GM18867 (cell line): Measurements from ENCODE around the gene FAM78B.

Experiments
- ATAC-seq: cut with Tn5 transposase; IDR thresholded peaks from one replicate; pipeline ENCODE4 v1.9.1; 2021; ENCODE audit warnings: mild to moderate bottlenecking, moderate library complexity; ENCODE audit not compliant: unreplicated experiment

The FAM78B gene

GRCh38 chr1:166165661-166166328, 1.0 kb downstream of the FAM78B start:
- ATAC-seq: peak; percentile 5

GRCh38 chr1:166164995-166165660, 1.7 kb downstream of the FAM78B start:
- ATAC-seq: peak; percentile 36

GRCh38 chr1:166164646-166164994, 2.2 kb downstream of the FAM78B start:
- no peak for ATAC-seq

GRCh38 chr1:166159656-166160055, 7.1 kb downstream of the FAM78B start:
- ATAC-seq: no peak

- ATAC-seq: no peak
These were observed 10.1 kb downstream of the FAM78B start for GRCh38 chr1:166156674-166157073.

- no peak for ATAC-seq
These were observed 11.7 kb downstream of the FAM78B start for GRCh38 chr1:166155108-166155507.

- no peak for ATAC-seq
These were observed 13.1 kb downstream of the FAM78B start for GRCh38 chr1:166153525-166154314.

GRCh38 chr1:166152978-166153377, 13.8 kb downstream of the FAM78B start:
- no peak for ATAC-seq

- ATAC-seq: no peak
These were observed 15.0 kb downstream of the FAM78B start for GRCh38 chr1:166151804-166152203.

- no peak for ATAC-seq
These were observed 21.3 kb downstream of the FAM78B start for GRCh38 chr1:166145499-166145898.

- no peak for ATAC-seq
These were observed 24.8 kb downstream of the FAM78B start for GRCh38 chr1:166141969-166142368.

GRCh38 chr1:166140251-166140650, 26.6 kb downstream of the FAM78B start:
- no peak for ATAC-seq

GRCh38 chr1:166139735-166140134, 27.1 kb downstream of the FAM78B start:
- ATAC-seq: no peak

- no peak for ATAC-seq
These were observed 30.0 kb downstream of the FAM78B start for GRCh38 chr1:166136699-166137401.

GRCh38 chr1:166136222-166136621, 30.6 kb downstream of the FAM78B start:
- no peak for ATAC-seq

GRCh38 chr1:166133857-166134256, 32.9 kb downstream of the FAM78B start:
- no peak for ATAC-seq

- no peak for ATAC-seq
These were observed 33.4 kb downstream of the FAM78B start for GRCh38 chr1:166133276-166133841.

GRCh38 chr1:166132496-166132895, 34.3 kb downstream of the FAM78B start:
- no peak for ATAC-seq

GRCh38 chr1:166129006-166129405, 37.8 kb downstream of the FAM78B start:
- ATAC-seq: no peak

GRCh38 chr1:166128195-166128594, 38.6 kb downstream of the FAM78B start:
- ATAC-seq: no peak

- no peak for ATAC-seq
These were observed 39.8 kb downstream of the FAM78B start for GRCh38 chr1:166127003-166127402.
